Thyroid gland (tissue), 4 donors: Measurements from ENCODE around the gene UBA3. TPM values are rescaled to one million over a fixed set of nuclear protein-coding genes. Genes with fewer than 3 reads are reported as not detected.

Source experiments
- DNase-seq, 2 donors: peaks; one replicate each; pipeline ENCODE4 v3.0.0-alpha.2; 2019
- H3K27ac ChIP-seq, 3 donors: fragments of 200-600 bp; sonication (generic); 1 replicate in 2 of 3; 2 replicates in 1 of 3; pipeline ENCODE4 v1.5.1; 2016 to 2019; ENCODE audit warnings: mild to moderate bottlenecking in 1 of 3, moderate library complexity in 1 of 3
- H3K27me3 ChIP-seq: fragments of 200-600 bp; sonication (generic); one replicate; pipeline ENCODE4 v1.5.1; 2019
- H3K36me3 ChIP-seq, 2 donors: fragments of 200-600 bp; sonication (generic); one replicate each; pipeline ENCODE4 v1.5.1; 2016 to 2019
- H3K4me1 ChIP-seq, 2 donors: fragments of 200-600 bp; sonication (generic); one replicate each; pipeline ENCODE4 v1.5.1; 2017 to 2019
- H3K4me3 ChIP-seq, 3 donors: fragments of 200-600 bp; sonication (generic); replicated peaks in 1 of 3; 1 replicate in 2 of 3; 2 replicates in 1 of 3; pipeline ENCODE4 v1.5.1; 2016; ENCODE audit warnings: mild to moderate bottlenecking in 1 of 3
- H3K9me3 ChIP-seq: fragments of 200-600 bp; sonication (generic); one replicate; pipeline ENCODE4 v1.5.1; 2017
- POLR2A ChIP-seq, 2 donors: fragments of 450-650 bp; IDR thresholded peaks; one replicate each; pipeline ENCODE4 v1.6.1; 2017; ENCODE audit warnings: antibody characterized with exemption in 2 of 2, mild to moderate bottlenecking in 2 of 2, moderate library complexity in 1 of 2
- WGBS, 2 donors: methylation state at CpG; one replicate each; pipeline ENCODE4 v1.1.5; 2017; 5-methylcytosine and 5-hydroxymethylcytosine counted together
- intact Hi-C: fragments of 100-400 bp; cut with DNase I; formaldehyde crosslinking; loops from one replicate; pipeline ENCODE4 v1.15.1; 2023
- total RNA-seq, 4 donors: library from RNA; depleted of rRNA; stranded (reverse); fragments of >200 nt; gene quantifications; one replicate each; pipeline ENCODE4 v1.2.3, GENCODE V29; 2016
- TF ChIP-seq, protein P1 (sequence below), 6 experiments: fragments of 200-600 bp in 3 of 6; fragments of 450-650 bp in 3 of 6; sonication (generic) in 3 of 6; IDR thresholded peaks; one replicate each; pipeline ENCODE4 v1.5.1; 2016 to 2019; ENCODE audit warnings: antibody characterized with exemption in 6 of 6, mild to moderate bottlenecking in 2 of 6, inconsistent platforms in 1 of 6, moderate library complexity in 1 of 6

Gene UBA3
- total RNA-seq, 4 donors from 2014 or later: 57.4 to 77.9 (median 64.3) TPM

DNA sequence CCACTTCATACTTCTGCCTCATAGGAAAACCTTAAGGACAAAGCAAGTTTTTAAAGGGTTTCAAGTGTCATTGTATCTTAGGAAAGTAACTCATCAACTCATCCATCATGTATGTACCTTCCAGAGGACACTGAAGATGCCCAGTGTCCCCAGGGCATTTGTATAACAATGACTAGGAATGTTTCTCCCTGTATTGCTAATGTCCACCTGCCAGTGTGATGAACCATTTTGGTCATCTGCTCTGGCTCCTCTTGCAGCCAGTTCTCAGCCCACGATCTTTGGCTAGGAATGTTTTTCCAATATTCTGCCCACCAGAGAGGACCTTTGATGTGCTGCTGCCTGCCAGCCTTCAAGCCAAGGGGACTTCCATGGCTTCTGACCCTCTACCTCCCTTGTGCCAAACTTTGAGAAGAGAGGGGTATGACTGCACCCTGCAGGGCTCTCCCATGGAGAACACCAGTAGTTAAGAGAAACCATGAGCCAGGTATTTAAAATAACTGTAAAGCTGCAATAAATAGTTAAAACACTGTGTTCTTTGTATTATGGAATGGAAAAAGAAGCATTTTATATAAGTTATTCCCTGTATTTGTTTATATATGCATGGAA is 30.9 kb upstream of the UBA3 start:
- no peaks in the 10 kb centered on the region for H3K9me3 ChIP-seq
- no peak for TF ChIP-seq POLR2A (IDR thresholded peaks at IDR 0.05)
- TF ChIP-seq, protein P1, sequence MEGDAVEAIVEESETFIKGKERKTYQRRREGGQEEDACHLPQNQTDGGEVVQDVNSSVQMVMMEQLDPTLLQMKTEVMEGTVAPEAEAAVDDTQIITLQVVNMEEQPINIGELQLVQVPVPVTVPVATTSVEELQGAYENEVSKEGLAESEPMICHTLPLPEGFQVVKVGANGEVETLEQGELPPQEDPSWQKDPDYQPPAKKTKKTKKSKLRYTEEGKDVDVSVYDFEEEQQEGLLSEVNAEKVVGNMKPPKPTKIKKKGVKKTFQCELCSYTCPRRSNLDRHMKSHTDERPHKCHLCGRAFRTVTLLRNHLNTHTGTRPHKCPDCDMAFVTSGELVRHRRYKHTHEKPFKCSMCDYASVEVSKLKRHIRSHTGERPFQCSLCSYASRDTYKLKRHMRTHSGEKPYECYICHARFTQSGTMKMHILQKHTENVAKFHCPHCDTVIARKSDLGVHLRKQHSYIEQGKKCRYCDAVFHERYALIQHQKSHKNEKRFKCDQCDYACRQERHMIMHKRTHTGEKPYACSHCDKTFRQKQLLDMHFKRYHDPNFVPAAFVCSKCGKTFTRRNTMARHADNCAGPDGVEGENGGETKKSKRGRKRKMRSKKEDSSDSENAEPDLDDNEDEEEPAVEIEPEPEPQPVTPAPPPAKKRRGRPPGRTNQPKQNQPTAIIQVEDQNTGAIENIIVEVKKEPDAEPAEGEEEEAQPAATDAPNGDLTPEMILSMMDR (IDR thresholded peaks at IDR 0.05): no peak
- intact Hi-C loops: no loop called here

DNA sequence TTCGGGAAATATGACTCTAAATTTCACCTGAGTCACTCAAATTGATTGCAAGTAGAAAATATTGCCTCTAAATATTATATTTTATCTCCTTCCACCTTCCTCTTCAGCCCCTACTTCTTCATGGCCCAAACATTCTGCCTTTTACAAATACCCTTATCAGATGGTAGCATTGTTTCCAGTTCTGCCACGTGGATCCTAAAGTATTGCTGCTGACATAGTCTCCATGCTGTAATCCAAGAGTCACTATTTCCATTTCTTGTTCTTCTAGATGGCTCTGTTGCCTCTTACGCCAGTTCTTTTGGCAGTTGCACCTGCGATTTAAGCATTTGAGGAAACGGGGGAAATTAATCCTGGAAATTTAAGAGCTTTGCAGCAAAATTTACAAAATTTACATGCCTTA is 28.6 kb upstream of the UBA3 start:
- no peaks in the 10 kb centered on the region for H3K4me1 ChIP-seq
- no peak for DNase-seq
- no peaks in the 10 kb centered on the region for H3K27me3 ChIP-seq
- 76 to 79% methylated on average over 5 of the region's 5 CpGs for WGBS, 2 donors
- TF ChIP-seq POLR2A (IDR thresholded peaks at IDR 0.05): no peak
- TF ChIP-seq, protein P1 (IDR thresholded peaks at IDR 0.05): no peak
- no peaks in the 10 kb centered on the region for H3K9me3 ChIP-seq
- H3K4me3 ChIP-seq: no peak overlapping the region
- no peak overlapping the region for H3K27ac ChIP-seq
- peaks cover 9% of the 10 kb centered on the region in 2 donors for H3K36me3 ChIP-seq
- intact Hi-C loops: no loop called here

More for the DNA sequence above, 30.9 kb upstream of the UBA3 start:
- Histone ChIP-seq H3K36me3 (no peaks in the 10 kb centered on the region), H3K27me3 (no peaks in the 10 kb centered on the region), H3K27ac (no peak overlapping the region), H3K4me3 (no peak overlapping the region), H3K4me1 (peaks cover 0 to under 1% of the 10 kb centered on the region in 2 donors)
- DNase-seq: no peak
- 64% methylated on average over 1 of the region's 1 CpG for WGBS, 2 donors

DNA sequence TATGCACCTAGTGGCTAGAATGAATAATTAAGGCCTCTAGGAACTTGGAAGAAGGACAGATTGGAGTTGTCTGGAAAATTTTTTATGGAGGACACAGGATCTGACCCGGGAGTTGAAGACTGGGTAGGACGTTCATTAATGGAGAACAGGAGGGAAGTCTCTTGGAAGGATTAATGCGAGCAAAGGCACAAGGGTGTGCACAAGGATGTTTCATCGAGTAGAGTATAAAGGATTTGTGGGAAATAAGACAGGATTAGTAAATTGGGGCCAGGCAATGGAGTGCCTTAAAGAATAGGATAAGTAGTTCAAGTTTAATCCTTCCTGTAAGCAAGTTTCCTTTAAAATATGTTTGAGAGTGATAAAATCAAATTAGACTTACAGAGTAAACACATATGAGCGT is 27.7 kb upstream of the UBA3 start:
- H3K27me3 ChIP-seq: no peaks in the 10 kb centered on the region
- intact Hi-C loops: no loop called here

DNA sequence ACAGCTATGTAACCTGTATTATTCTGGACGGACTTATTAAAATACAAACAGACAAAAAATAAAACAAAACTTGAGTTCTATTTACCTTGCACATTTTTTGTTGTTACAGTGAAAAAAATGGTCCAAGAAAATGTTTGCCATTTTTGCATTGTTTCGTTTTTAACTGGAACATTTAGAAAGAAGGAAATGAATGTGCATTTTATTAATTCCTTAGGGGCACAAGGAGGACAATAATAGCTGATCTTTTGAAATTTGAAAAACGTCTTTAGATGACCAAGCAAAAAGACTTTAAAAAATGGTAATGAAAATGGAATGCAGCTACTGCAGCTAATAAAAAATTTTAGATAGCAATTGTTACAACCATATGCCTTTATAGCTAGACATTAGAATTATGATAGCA is 25.2 kb upstream of the UBA3 start:
- H3K27ac ChIP-seq: no peak overlapping the region
- no peaks in the 10 kb centered on the region for H3K27me3 ChIP-seq
- no peaks in the 10 kb centered on the region for H3K4me1 ChIP-seq
- no peak for DNase-seq
- no peak overlapping the region for H3K4me3 ChIP-seq
- 62 to 68% methylated on average over 3 of the region's 3 CpGs for WGBS, 2 donors
- H3K36me3 ChIP-seq: peaks cover 14 to 26% of the 10 kb centered on the region in 2 donors
- TF ChIP-seq, protein P1 (IDR thresholded peaks at IDR 0.05): no peak
- no peak for TF ChIP-seq POLR2A (IDR thresholded peaks at IDR 0.05)
- H3K9me3 ChIP-seq: no peaks in the 10 kb centered on the region
- intact Hi-C loops: no loop called here

More for the DNA sequence above, 27.7 kb upstream of the UBA3 start:
- DNase-seq: no peak
- Histone ChIP-seq H3K9me3 (no peaks in the 10 kb centered on the region), H3K4me1 (no peaks in the 10 kb centered on the region), H3K36me3 (peaks cover 14 to 18% of the 10 kb centered on the region in 2 donors), H3K27ac (no peak overlapping the region), H3K4me3 (no peak overlapping the region)
- no peak for TF ChIP-seq POLR2A (IDR thresholded peaks at IDR 0.05)
- TF ChIP-seq, protein P1 (IDR thresholded peaks at IDR 0.05): no peak
- 88 to 90% methylated on average over 5 of the region's 5 CpGs for WGBS, 2 donors

DNA sequence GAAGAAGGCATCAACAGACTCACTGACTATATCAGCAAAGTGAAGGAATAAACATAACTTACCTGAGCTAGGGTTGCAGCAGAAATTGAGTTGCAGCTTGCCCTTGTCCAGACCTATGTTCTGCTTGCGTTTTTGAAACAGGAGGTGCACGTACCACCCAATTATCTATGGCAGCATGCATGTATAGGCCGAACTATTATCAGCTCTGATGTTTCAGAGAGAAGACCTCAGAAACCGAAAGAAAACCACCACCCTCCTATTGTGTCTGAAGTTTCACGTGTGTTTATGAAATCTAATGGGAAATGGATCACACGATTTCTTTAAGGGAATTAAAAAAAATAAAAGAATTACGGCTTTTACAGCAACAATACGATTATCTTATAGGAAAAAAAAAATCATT is 24.4 kb upstream of the UBA3 start:
- no peaks in the 10 kb centered on the region for H3K4me1 ChIP-seq
- no peak for DNase-seq
- intact Hi-C loops: no loop called here
- TF ChIP-seq, protein P1 (IDR thresholded peaks at IDR 0.05): no peak
- TF ChIP-seq POLR2A (IDR thresholded peaks at IDR 0.05): no peak
- H3K4me3 ChIP-seq: no peak overlapping the region
- no peaks in the 10 kb centered on the region for H3K9me3 ChIP-seq
- H3K27me3 ChIP-seq: no peaks in the 10 kb centered on the region
- H3K27ac ChIP-seq: no peak overlapping the region
- WGBS, 2 donors: 88 to 89% methylated on average over 8 of the region's 8 CpGs
- peaks cover 14 to 26% of the 10 kb centered on the region in 2 donors for H3K36me3 ChIP-seq
